ENCODE results near the gene COX17.

DNA sequence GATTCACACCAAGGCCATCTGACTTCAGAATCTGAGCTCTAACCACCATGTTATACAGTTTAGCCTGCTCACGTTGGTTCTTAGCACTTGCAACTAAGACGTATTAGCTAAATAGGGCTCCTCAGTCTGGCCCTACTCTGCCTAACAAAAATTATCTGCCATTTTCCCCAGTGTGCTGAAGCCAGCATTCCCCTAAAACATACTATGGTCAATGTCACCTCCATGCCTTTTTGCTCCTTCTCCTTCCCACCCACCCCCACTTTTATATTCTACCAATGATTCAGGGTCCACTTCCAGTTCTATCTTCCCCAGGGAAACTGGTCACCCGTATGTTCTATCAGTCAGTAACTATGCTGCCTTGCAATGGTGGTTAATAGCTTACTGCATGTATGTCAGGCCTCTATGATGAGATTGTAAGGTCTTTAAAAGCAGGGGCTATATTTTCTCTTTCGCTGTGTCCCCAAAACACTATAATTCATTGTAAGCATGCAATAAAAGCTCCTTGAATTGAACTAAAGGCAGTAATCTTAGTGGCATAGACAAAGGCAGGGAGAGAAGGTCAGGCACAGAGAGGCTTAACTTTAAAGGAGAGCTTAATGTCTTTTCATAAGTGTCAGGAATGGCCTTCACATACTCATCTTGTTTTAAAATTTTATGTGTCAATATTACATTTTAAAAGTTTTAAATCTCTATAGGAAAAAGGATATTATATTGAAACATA lies 40.2 kb downstream of the COX17 start:
- TF ChIP-seq, protein P1, sequence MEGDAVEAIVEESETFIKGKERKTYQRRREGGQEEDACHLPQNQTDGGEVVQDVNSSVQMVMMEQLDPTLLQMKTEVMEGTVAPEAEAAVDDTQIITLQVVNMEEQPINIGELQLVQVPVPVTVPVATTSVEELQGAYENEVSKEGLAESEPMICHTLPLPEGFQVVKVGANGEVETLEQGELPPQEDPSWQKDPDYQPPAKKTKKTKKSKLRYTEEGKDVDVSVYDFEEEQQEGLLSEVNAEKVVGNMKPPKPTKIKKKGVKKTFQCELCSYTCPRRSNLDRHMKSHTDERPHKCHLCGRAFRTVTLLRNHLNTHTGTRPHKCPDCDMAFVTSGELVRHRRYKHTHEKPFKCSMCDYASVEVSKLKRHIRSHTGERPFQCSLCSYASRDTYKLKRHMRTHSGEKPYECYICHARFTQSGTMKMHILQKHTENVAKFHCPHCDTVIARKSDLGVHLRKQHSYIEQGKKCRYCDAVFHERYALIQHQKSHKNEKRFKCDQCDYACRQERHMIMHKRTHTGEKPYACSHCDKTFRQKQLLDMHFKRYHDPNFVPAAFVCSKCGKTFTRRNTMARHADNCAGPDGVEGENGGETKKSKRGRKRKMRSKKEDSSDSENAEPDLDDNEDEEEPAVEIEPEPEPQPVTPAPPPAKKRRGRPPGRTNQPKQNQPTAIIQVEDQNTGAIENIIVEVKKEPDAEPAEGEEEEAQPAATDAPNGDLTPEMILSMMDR (conservative IDR thresholded peaks at IDR 0.05; ENCODE audit: low read depth, low read length), result no peak
- TF ChIP-seq EZH2 (IDR thresholded peaks at IDR 0.05; ENCODE audit: borderline replicate concordance, low read depth, low read length, poor library complexity, severe bottlenecking), result no peak

All from A673 (cell line).